Common myeloid progenitor, CD34-positive (primary cell): Measurements from ENCODE around the gene CTDSP2.
"Not testable (repeated sequence)": the region's sequence is repeated elsewhere in the genome, so short reads cannot be mapped to it uniquely, and the experiment has no call there.

ENCODE experiments used
- CTCF ChIA-PET: fragments of 350-600 bp; sonication (Branson Sonifier 250); formaldehyde crosslinking; loops from one replicate; lab custom pipeline; 2021; ENCODE audit warnings: antibody characterized with exemption; lab: Charles Lee
- POLR2A ChIA-PET: fragments of 350-600 bp; sonication (Branson Sonifier 250); formaldehyde crosslinking; loops from one replicate; lab custom pipeline; 2021; ENCODE audit warnings: antibody characterized with exemption; lab: Charles Lee
- DNase-seq, 3 donors: peaks; one replicate each; pipeline versions ENCODE4 v3.0.0 to v3.0.0-alpha.2; 2013
- H3K27ac ChIP-seq, 2 experiments: 1 replicate in 1 of 2; 2 replicates in 1 of 2; pipeline ENCODE4 v1.7.0; 2013; ENCODE audit warnings: inconsistent platforms in 2 of 2, low read length in 2 of 2, mild to moderate bottlenecking in 2 of 2, low read depth in 1 of 2, moderate library complexity in 1 of 2; ENCODE audit not compliant: severe bottlenecking in 2 of 2, insufficient read depth in 1 of 2, poor library complexity in 1 of 2
- H3K27me3 ChIP-seq, 5 experiments: replicated peaks in 2 of 5; 1 replicate in 3 of 5; 2 replicates in 2 of 5; pipeline versions ENCODE4 v1.6.1 to v1.7.0; 2013; ENCODE audit warnings: low read length in 4 of 5, mild to moderate bottlenecking in 2 of 5, moderate library complexity in 2 of 5, inconsistent platforms in 1 of 5; ENCODE audit not compliant: insufficient read depth in 5 of 5, control insufficient read depth in 4 of 5
- H3K36me3 ChIP-seq, 4 experiments: 1 replicate in 2 of 4; 2 replicates in 2 of 4; pipeline versions ENCODE4 v1.6.1 to v1.7.0; 2013; ENCODE audit warnings: low read length in 3 of 4, control low read depth in 1 of 4, mild to moderate bottlenecking in 1 of 4; ENCODE audit not compliant: control insufficient read depth in 4 of 4, insufficient read depth in 4 of 4
- H3K4me1 ChIP-seq, 4 experiments: 1 replicate in 3 of 4; 2 replicates in 1 of 4; pipeline versions ENCODE4 v1.6.1 to v1.7.1; 2013; ENCODE audit warnings: low read length in 3 of 4, mild to moderate bottlenecking in 3 of 4, control low read depth in 1 of 4, inconsistent platforms in 1 of 4, moderate library complexity in 1 of 4; ENCODE audit not compliant: control insufficient read depth in 4 of 4, insufficient read depth in 4 of 4; ENCODE audit errors: control extremely low read depth in 1 of 4
- H3K4me3 ChIP-seq, 7 experiments: 1 replicate in 4 of 7; 2 replicates in 3 of 7; pipeline versions ENCODE4 v1.5.1 to v1.7.0; 2013; ENCODE audit warnings: mild to moderate bottlenecking in 7 of 7, low read length in 6 of 7, moderate library complexity in 6 of 7, inconsistent platforms in 2 of 7, low read depth in 2 of 7, control low read depth in 1 of 7; ENCODE audit not compliant: insufficient read depth in 4 of 7, control insufficient read depth in 1 of 7; ENCODE audit errors: extremely low read depth in 1 of 7
- H3K9me3 ChIP-seq, 5 experiments: 1 replicate in 4 of 5; 2 replicates in 1 of 5; pipeline versions ENCODE4 v1.6.1 to v1.7.1; 2013; ENCODE audit warnings: low read length in 4 of 5, mild to moderate bottlenecking in 2 of 5, inconsistent platforms in 1 of 5, low read depth in 1 of 5, moderate library complexity in 1 of 5; ENCODE audit not compliant: control insufficient read depth in 4 of 5, insufficient read depth in 2 of 5; ENCODE audit errors: control extremely low read depth in 1 of 5
- WGBS: methylation state at CpG from one replicate; pipeline ENCODE4 v1.1.5; 2013; ENCODE audit not compliant: insufficient coverage; 5-methylcytosine and 5-hydroxymethylcytosine counted together

CTDSP2 gene

DNA sequence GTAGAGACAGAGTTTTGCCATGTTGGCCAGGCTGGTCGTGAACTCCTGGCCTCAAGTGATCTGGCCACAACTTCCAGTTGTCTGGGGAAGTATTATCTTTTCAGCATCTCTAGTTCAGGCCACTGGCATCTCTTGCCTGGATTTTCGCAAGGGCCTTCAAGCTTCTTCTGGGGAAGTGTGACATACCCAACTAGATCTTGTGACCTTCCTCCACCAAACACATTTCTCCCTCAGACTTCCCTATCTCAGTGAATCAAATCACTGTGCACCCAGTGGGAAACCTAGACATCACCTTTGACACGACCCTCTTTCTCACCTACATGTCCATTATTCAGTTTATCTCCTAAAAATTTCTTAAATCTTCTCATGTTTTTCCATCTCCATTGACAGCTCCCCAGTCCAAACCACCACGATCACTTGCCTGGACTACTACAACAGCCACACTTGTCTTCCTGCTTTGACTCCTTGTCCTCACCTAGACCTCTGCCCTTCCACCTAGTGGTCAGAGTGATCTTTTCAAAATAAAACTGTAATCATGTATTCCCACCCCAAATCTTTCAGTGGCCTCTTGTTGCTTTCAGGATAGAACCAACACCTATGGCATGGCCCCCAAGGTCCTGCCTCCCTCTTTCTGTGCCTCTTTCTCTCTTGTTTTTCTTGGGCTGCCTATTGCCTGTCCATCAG lies 70.8 kb downstream of the CTDSP2 start:
- ChIA-PET POLR2A (no interaction called here), CTCF (interaction anchor here (2.5 to 10.4 kb wide), 2 partner anchors 14 to 19 kb away, joined by 15 to 74 read pairs; no protein-coding TSS in a partner anchor)
- Histone ChIP-seq H3K36me3 (peaks cover 0 to 14% (median 2%) of the 10 kb centered on the region in 4 experiments), H3K9me3 (no peaks in the 10 kb centered on the region), H3K4me3 (no peak overlapping the region), H3K27ac (no peak overlapping the region), H3K27me3 (no peaks in the 10 kb centered on the region), H3K4me1 (peaks cover 2 to 28% (median 20%) of the 10 kb centered on the region in 4 experiments)
- DNase-seq = no peak
- WGBS = 100% methylated on average over 3 of the region's 4 CpGs

DNA sequence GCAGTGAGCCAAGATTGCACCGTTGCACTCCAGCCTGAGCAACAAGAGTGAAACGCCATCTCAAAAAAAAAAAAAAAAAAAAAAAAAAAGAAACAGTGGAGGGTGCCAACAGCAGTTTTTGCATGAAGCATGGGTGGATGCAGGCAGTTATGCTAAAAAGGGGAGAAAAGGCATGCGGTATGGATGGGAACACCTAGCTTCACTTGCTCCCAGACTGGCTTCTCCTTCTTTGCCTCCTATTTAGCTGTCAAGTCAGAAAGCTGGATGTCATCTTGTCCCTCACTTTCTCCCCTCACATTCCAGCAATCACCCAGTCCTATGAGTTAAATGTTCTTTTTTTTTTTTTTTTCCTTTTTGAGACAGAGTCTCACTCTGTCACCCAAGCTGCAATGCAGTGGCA lies 71.5 kb downstream of the CTDSP2 start:
- H3K27me3 ChIP-seq = no peaks in the 10 kb centered on the region
- ChIA-PET CTCF (interaction anchor here (2.5 to 10.4 kb wide), 2 partner anchors 13 to 18 kb away, joined by 15 to 74 read pairs; no protein-coding TSS in a partner anchor), POLR2A (no interaction called here)
- 100% methylated on average over 1 of the region's 3 CpGs for WGBS
- no peak for DNase-seq
- no peak overlapping the region for H3K27ac ChIP-seq
- no peak overlapping the region for H3K4me3 ChIP-seq
- H3K9me3 ChIP-seq = no peaks in the 10 kb centered on the region
- peaks cover under 1 to 13% (median 2%) of the 10 kb centered on the region in 4 experiments for H3K36me3 ChIP-seq
- H3K4me1 ChIP-seq = peaks cover 2 to 23% (median 18%) of the 10 kb centered on the region in 4 experiments

DNA sequence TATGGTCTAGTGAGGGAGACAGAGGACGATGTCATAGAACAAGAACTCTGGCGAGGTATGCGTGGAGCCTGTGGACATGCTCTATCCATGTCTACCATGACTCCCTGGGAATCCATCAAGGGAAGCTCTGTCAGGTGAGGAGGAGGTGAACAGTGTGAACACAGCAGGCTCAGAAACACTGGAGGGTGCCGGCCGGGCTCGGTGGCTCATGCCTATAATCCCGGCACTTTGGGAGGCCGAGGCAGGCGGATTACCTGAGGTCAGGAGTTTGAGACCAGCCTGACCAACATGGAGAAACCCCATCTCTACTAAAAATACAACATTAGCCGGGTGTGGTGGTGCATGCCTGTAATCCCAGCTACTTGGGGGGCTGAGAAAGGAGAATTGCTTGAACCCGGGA lies 71.9 kb downstream of the CTDSP2 start:
- POLR2A ChIA-PET, H3K27me3 ChIP-seq, H3K27ac ChIP-seq, H3K9me3 ChIP-seq, H3K4me3 ChIP-seq, DNase-seq: not testable (repeated sequence)
- peaks cover 2 to 23% (median 18%) of the 10 kb centered on the region in 4 experiments for H3K4me1 ChIP-seq
- CTCF ChIA-PET = interaction anchor here (2.5 to 10.4 kb wide), 2 partner anchors 13 to 18 kb away, joined by 15 to 74 read pairs; no protein-coding TSS in a partner anchor
- H3K36me3 ChIP-seq = peaks cover 3 to 12% (median 4%) of the 10 kb centered on the region in 4 experiments
- no CpG with 5 or more reads among the region's 11 CpGs for WGBS

DNA sequence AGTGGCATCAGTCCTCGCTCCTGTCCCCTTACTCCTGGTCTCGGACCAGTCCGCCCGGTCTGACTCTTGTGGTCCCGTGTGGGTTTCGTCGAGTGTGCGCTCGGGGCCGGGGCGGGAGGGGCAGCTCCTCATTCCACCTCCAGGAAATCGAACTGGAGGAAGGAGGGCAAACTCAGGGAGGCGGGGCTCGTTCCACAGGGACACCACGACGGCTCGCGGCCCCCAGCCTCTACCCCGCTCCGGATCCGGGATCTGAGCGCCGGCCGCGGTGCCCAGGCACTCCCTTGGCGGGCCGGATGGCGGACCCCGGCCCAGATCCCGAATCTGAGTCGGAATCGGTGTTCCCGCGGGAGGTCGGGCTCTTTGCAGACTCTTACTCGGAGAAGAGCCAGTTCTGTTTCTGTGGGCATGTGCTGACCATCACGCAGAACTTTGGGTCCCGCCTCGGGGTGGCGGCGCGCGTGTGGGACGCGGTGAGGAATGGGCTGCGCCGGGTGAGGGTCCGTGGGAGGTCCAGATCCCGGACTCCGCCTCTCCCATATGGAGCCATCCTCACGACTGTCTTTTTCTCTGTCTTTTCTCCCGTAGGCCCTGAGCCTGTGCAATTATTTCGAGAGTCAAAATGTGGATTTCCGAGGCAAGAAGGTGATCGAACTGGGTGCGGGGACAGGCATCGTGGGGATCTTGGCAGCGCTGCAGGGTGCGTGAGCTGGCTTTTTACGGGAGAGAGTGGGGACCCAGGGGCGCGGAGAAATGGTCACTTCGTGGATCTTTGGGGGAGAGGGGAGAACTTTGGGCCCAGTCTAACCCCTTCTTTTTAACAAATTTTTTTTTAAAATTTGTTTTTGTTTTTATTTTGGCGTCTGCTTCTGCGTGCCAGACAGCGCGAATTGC lies 73.9 kb downstream of the CTDSP2 start, which contains the start of gene EEF1AKMT3:
TSS of gene EEF1AKMT3 (plus strand) at position 186 of the 894 bp plus-strand sequence. CDS start at position 297, 111 bp downstream.
- Histone ChIP-seq H3K27ac (peak within 1 kb of the TSS; percentile 64 to 88), H3K36me3 (peaks cover 5 to 25% (median 13%) of the 10 kb centered on the region in 4 experiments), H3K4me3 (peak within 1 kb of the TSS; percentile 86 to 96 (median 93)), H3K4me1 (peaks cover 2 to 23% (median 18%) of the 10 kb centered on the region in 4 experiments), H3K27me3 (peaks cover 0 to 2% (median 0%) of the 10 kb centered on the region in 5 experiments), H3K9me3 (no peaks in the 10 kb centered on the region)
- DNase-seq = peak in 1 of 3 donors; percentile 41
- 0% methylated on average over 56 of the region's 67 CpGs for WGBS
- ChIA-PET CTCF (interaction anchor here (0.6 to 10.4 kb wide), 4 partner anchors 8 to 60 kb away, joined by 3 to 74 read pairs (median 6); partner anchors contain the start of gene TSFM), POLR2A (interaction anchor here (0.8 to 1.5 kb wide), 4 partner anchors 10 to 21 kb away, joined by 3 to 8 read pairs (median 4); partner anchors contain the start of genes CDK4, MARCHF9 and TSFM)

DNA sequence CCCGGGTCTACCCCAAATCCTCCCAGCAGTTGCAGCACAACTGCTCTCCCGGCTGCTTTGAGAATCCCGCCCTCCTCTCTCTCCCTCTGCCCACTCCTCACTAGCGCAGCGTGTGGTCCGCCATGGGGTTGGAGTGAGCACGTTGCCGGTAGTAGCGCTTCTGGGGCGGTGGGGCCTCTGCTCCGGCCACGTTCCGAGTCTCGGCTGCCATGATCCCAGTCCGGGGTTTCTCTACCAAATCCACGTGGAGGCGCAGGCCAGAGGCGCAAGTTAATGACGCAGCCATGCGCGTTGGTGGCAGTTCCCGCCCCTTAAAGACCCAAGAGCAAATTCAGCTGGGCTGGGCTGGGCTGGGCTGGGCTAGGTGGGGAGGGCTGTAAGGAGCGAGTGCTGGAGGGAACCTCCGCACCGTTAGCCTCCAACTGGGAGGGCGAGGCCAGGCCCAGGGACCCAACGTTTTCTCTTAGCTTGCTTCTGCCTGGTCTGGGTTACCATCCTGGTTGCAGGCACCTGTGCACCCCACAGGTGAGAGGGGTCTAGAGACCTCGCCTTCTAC lies 74.6 kb downstream of the CTDSP2 start, which contains the start of gene METTL1:
TSS of gene METTL1 (minus strand) at position 233 of the 556 bp plus-strand sequence. CDS start at position 211, 22 bp downstream.
- peaks cover 0 to 9% (median 2%) of the 10 kb centered on the region in 5 experiments for H3K27me3 ChIP-seq
- no peaks in the 10 kb centered on the region for H3K9me3 ChIP-seq
- WGBS = 0% methylated on average over 18 of the region's 28 CpGs
- peaks cover 5 to 25% (median 13%) of the 10 kb centered on the region in 4 experiments for H3K36me3 ChIP-seq
- H3K27ac ChIP-seq = peak within 1 kb of the TSS; percentile 64 to 88
- CTCF ChIA-PET = interaction anchor here (0.6 to 10.4 kb wide), 4 partner anchors 9 to 61 kb away, joined by 3 to 74 read pairs (median 6); partner anchors contain the start of gene TSFM
- H3K4me1 ChIP-seq = peaks cover 2 to 23% (median 19%) of the 10 kb centered on the region in 4 experiments
- peak; percentile 97 to 99 (median 98) for DNase-seq
- H3K4me3 ChIP-seq = peak within 1 kb of the TSS; percentile 86 to 96 (median 93)
- POLR2A ChIA-PET = interaction anchor here (0.8 to 1.5 kb wide), 4 partner anchors 11 to 20 kb away, joined by 3 to 8 read pairs (median 4); partner anchors contain the start of genes CDK4, MARCHF9 and TSFM
